GM12864 (cell line): ENCODE measurements around the gene CFAP46.

Source experiments
- DNase-seq: peaks from one replicate; pipeline ENCODE4 v3.0.0-alpha.2; 2011; ENCODE audit warnings: low read depth
- H3K4me3 ChIP-seq: 2 replicates; pipeline ENCODE4 v1.5.1; 2011; ENCODE audit warnings: mild to moderate bottlenecking, low read depth, low read length, control low read depth
- CTCF ChIP-seq: IDR thresholded peaks from 2 replicates; pipeline ENCODE4 v1.5.1; 2011; ENCODE audit warnings: low read depth, mild to moderate bottlenecking, moderate library complexity, low read length, control low read depth, inconsistent platforms; ENCODE audit errors: missing control alignments

Gene CFAP46

GRCh38 chr10:132943791-132944404 lies 1.5 kb upstream of the CFAP46 start:
- DNase-seq = no peak
- H3K4me3 ChIP-seq = no peak overlapping the region
- no peak for TF ChIP-seq CTCF

- no peak for DNase-seq
- no peak for TF ChIP-seq CTCF
- H3K4me3 ChIP-seq = no peak overlapping the region
Measured at GRCh38 chr10:132943058-132943790, 854 bp upstream of the CFAP46 start.

DNA sequence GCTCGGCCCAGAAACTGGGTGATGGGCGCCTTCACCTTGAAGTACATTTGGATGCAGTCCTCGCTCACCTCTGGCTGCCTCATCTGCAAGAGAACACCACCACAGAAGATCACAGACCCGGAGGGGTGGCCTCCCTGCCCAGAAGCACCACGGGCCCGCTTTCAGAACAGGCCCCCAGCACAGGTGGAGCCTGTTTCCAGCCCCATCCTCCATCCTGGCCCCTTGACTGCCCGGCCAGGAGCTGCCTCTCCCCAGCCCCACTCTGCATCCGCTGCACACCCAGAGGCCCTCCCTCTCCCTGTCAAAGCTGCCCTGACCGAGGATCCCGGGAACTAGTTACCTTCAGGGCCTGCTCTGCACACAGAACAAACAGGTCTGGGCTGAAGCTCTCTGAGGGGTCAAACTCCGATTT lies 724 bp downstream of the CFAP46 start:
- H3K4me3 ChIP-seq = no peak overlapping the region
- DNase-seq = no peak
- TF ChIP-seq CTCF = no peak

GRCh38 chr10:132940791-132941465 lies 1.4 kb downstream of the CFAP46 start:
- no peak overlapping the region for H3K4me3 ChIP-seq
- TF ChIP-seq CTCF = no peak
- no peak for DNase-seq

DNA sequence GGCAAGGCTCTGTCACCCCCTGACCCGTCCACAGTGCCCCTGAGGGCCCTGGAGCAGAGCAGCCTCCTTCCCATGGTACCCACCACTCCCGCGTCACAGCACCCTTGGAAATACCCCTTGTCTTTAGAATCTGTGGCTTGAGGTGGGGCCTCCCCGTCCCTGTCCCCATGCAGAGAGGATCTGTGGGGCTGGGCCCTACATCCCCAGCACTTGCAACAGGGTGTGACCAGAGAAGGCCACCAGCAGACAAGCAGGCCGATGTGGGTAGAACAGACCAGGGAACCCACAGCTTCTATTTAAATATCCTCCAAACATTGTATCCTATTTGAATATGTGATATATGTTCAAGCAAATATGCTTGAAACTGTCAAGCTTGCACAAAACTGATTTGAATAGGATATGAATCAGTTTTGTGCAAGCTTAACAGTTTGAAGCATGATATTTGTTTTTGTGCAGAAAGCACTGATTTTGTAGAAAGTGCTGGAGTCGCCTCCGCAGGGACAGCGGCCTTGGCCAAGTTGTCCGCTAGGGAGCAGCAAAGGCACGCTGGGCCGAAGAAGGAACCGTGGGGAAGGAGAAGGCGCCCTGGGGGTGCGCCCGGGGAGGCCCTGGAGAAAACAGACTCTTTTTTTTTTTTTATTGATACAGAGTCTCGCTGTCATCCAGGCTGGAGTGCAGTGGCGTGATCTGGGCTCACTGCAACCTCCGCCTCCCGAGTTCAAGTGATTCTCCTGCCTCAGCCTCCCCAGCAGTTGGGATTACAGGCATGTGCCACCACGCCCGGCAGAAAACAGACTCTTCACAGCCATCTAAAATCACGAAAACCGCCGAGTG lies 2.2 kb downstream of the CFAP46 start:
- peak; percentile 86 for TF ChIP-seq CTCF
- H3K4me3 ChIP-seq = no peak overlapping the region
- no peak for DNase-seq

DNA sequence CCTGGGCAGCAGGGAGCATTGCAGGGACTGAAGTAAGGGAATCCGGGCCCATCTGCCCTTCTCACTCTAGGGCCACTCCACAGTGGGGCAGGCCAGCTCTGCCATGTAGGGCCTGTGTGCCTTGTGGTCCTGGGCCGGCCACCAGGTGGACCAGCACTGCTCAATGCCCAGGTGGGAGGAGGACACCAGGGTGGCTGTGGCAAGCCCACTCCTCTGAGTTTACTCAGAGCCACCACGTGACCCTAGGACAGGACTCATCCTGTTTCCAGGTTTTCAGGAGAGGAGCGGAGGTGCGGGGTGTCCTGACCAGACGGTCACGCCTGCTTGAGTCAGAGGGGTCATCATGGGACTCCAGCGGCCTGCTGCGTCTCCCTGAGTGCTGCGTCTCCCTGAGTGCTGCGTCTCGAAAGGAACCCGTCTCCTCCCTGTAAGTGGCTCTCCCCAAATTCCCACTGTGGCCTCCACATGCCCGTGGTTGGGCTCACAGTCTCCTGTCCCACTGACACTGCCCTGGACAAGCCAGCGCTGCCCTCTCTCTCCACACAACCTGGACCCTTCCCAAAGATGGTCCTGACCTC lies 2.9 kb downstream of the CFAP46 start:
- no peak for TF ChIP-seq CTCF
- no peak overlapping the region for H3K4me3 ChIP-seq
- DNase-seq = no peak
